Testis (tissue), 2 donors: ENCODE results near the gene SMYD3.

Experiments
- POLR2A ChIP-seq: fragments of 450-650 bp; IDR thresholded peaks from one replicate; pipeline ENCODE4 v1.6.1; 2017; ENCODE audit warnings: antibody characterized with exemption, mild to moderate bottlenecking, moderate library complexity
- TF ChIP-seq, protein P1 (sequence below), 3 experiments: fragments of 450-650 bp in 2 of 3; fragments of 200-600 bp in 1 of 3; sonication (generic) in 1 of 3; IDR thresholded peaks; one replicate each; pipeline ENCODE4 v1.5.1; 2016 to 2019; ENCODE audit warnings: antibody characterized with exemption in 3 of 3, mild to moderate bottlenecking in 2 of 3, moderate library complexity in 1 of 3

DNA sequence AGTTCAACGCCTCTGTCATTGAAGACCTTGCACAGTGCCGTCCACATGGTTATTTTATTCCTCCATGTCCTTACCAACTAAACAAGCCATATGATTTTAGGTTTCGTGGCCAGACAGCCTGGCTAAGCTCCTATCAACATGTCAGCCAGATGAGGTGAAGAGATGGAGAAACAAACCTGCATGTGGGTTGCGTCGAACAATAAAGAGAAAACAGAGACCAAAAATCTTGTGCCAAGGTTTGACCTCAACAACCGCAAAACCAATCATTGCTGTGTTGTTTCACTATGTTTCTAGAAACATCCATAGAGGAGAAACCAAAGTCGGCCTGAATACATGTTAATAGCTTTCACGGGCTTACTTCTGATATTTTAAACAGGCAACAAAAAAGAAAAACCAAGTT, 544.6 kb downstream of the SMYD3 start:
- TF ChIP-seq, protein P1, sequence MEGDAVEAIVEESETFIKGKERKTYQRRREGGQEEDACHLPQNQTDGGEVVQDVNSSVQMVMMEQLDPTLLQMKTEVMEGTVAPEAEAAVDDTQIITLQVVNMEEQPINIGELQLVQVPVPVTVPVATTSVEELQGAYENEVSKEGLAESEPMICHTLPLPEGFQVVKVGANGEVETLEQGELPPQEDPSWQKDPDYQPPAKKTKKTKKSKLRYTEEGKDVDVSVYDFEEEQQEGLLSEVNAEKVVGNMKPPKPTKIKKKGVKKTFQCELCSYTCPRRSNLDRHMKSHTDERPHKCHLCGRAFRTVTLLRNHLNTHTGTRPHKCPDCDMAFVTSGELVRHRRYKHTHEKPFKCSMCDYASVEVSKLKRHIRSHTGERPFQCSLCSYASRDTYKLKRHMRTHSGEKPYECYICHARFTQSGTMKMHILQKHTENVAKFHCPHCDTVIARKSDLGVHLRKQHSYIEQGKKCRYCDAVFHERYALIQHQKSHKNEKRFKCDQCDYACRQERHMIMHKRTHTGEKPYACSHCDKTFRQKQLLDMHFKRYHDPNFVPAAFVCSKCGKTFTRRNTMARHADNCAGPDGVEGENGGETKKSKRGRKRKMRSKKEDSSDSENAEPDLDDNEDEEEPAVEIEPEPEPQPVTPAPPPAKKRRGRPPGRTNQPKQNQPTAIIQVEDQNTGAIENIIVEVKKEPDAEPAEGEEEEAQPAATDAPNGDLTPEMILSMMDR (IDR thresholded peaks at IDR 0.05), result no peak
- TF ChIP-seq POLR2A, result no peak
